Measurements from ENCODE around the gene OARD1.

Gene OARD1

DNA sequence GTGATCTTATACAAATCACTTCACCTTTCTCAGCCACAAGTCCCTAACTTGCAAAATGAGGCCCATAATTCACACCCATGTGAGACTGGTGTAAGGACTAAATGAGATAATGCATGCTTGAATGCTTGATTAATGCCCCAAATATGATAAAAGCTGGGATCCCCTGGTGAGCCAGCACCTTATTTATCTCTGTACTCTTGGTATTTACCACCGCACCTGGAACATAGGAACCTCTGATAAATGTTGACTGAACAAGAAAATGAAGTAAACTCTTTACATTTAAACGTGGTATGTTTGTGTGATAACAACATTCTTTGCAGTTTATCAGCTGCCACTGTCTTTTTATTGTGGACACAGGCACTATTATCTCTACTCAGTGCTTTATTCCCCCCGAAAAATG lies 21.6 kb downstream of the OARD1 start:
- no peaks in the 10 kb centered on the region for H3K9me3 Mint-ChIP-seq
- DNase-seq (no peak), ATAC-seq (replicated peaks) (no peak)
- H3K36me3 Mint-ChIP-seq (ENCODE audit: insufficient read depth): peaks cover 5% of the 10 kb centered on the region
- no peak overlapping the region for H3K4me3 Mint-ChIP-seq
- peaks cover 13 to 14% of the 10 kb centered on the region in 2 donors for H3K4me1 Mint-ChIP-seq (ENCODE audit: low read depth in 2 of 2)
- H3K27me3 Mint-ChIP-seq: no peaks in the 10 kb centered on the region
- no peak overlapping the region for H3K27ac Mint-ChIP-seq

DNA sequence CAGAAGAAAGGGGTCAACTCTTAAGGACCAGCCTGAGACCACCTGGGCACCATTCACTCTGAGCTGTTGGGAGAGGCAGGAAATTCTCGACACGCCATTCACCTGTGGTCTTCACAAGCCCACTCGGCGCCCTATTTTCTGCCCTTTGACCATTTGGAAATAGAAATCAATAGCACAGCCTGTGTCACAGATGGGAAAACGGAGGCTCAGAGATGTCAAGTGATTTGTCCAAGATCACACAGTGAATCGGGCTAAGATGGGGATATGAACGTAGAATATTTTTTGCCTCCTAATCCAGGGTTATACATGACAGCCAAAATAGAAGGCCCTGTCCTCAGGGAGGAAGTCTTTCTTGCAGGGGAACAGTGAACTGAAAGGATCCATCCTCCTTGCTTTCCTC lies 22.2 kb downstream of the OARD1 start:
- Mint-ChIP-seq H3K27ac (no peak overlapping the region), H3K36me3 (ENCODE audit: insufficient read depth) (peaks cover 4% of the 10 kb centered on the region), H3K4me3 (no peak overlapping the region), H3K4me1 (ENCODE audit: low read depth in 2 of 2) (peaks cover 13 to 14% of the 10 kb centered on the region in 2 donors), H3K9me3 (no peaks in the 10 kb centered on the region), H3K27me3 (no peaks in the 10 kb centered on the region)
- DNase-seq (no peak), ATAC-seq (replicated peaks) (no peak)

- H3K36me3 Mint-ChIP-seq (ENCODE audit: insufficient read depth): peaks cover 4% of the 10 kb centered on the region
- ATAC-seq (replicated peaks) (no peak), DNase-seq (no peak)
- H3K4me3 Mint-ChIP-seq: no peak overlapping the region
- H3K9me3 Mint-ChIP-seq: no peaks in the 10 kb centered on the region
- peak overlapping the region in 1 of 2 donors; percentile 76 for H3K27ac Mint-ChIP-seq
- H3K27me3 Mint-ChIP-seq: no peaks in the 10 kb centered on the region
- peaks cover 13 to 14% of the 10 kb centered on the region in 2 donors for H3K4me1 Mint-ChIP-seq (ENCODE audit: low read depth in 2 of 2)
These were observed 22.6 kb downstream of the OARD1 start for GRCh38 chr6:41049521-41049920.

GRCh38 chr6:41047745-41048732 lies 24.1 kb downstream of the OARD1 start:
- ATAC-seq (replicated peaks) (no peak), DNase-seq (no peak)
- Mint-ChIP-seq H3K27ac (peak overlapping the region; percentile 7 to 76), H3K27me3 (no peaks in the 10 kb centered on the region), H3K4me1 (ENCODE audit: low read depth in 2 of 2) (peaks cover 12 to 13% of the 10 kb centered on the region in 2 donors), H3K4me3 (no peak overlapping the region), H3K9me3 (no peaks in the 10 kb centered on the region), H3K36me3 (ENCODE audit: insufficient read depth) (peaks cover 4% of the 10 kb centered on the region)

GRCh38 chr6:41047306-41047705 lies 24.9 kb downstream of the OARD1 start:
- H3K36me3 Mint-ChIP-seq (ENCODE audit: insufficient read depth): peaks cover 4% of the 10 kb centered on the region
- peaks cover 6 to 7% of the 10 kb centered on the region in 2 donors for H3K4me1 Mint-ChIP-seq (ENCODE audit: low read depth in 2 of 2)
- H3K27me3 Mint-ChIP-seq: no peaks in the 10 kb centered on the region
- no peak for ATAC-seq (replicated peaks)
- peak overlapping the region; percentile 7 to 76 for H3K27ac Mint-ChIP-seq
- H3K9me3 Mint-ChIP-seq: no peaks in the 10 kb centered on the region
- H3K4me3 Mint-ChIP-seq: no peak overlapping the region
- no peak for DNase-seq

GRCh38 chr6:41046084-41046483 lies 26.1 kb downstream of the OARD1 start:
- Mint-ChIP-seq H3K4me1 (ENCODE audit: low read depth in 2 of 2) (no peaks in the 10 kb centered on the region), H3K27me3 (no peaks in the 10 kb centered on the region), H3K36me3 (ENCODE audit: insufficient read depth) (no peaks in the 10 kb centered on the region), H3K9me3 (no peaks in the 10 kb centered on the region), H3K4me3 (no peak overlapping the region), H3K27ac (no peak overlapping the region)
- DNase-seq: no peak
- ATAC-seq (replicated peaks): no peak

DNA sequence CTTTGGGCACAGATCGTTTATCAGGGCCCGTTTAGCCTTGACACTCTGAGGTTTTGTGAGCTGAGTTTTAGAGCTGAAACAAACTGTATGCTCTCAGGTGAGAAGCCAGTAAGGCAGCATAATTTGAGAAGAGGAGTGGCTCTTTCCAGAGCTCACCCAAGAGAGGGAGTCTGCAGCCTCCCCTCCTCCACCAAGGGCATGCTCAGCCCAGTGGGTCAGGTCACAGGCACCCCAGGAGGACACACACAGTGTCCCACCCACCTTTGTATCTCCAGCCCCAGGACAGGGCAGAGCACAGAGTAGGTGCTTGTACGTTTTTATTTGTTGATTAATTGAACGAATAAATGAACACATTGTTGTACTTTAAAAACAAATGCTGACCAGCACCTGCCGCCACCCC lies 26.5 kb downstream of the OARD1 start:
- Mint-ChIP-seq H3K36me3 (ENCODE audit: insufficient read depth) (no peaks in the 10 kb centered on the region), H3K4me1 (ENCODE audit: low read depth in 2 of 2) (no peaks in the 10 kb centered on the region), H3K4me3 (no peak overlapping the region), H3K9me3 (no peaks in the 10 kb centered on the region), H3K27ac (no peak overlapping the region), H3K27me3 (no peaks in the 10 kb centered on the region)
- ATAC-seq (replicated peaks) (no peak), DNase-seq (no peak)

GRCh38 chr6:41043151-41043550 lies 29.0 kb downstream of the OARD1 start:
- no peak overlapping the region for H3K4me3 Mint-ChIP-seq
- no peak overlapping the region for H3K27ac Mint-ChIP-seq

DNA sequence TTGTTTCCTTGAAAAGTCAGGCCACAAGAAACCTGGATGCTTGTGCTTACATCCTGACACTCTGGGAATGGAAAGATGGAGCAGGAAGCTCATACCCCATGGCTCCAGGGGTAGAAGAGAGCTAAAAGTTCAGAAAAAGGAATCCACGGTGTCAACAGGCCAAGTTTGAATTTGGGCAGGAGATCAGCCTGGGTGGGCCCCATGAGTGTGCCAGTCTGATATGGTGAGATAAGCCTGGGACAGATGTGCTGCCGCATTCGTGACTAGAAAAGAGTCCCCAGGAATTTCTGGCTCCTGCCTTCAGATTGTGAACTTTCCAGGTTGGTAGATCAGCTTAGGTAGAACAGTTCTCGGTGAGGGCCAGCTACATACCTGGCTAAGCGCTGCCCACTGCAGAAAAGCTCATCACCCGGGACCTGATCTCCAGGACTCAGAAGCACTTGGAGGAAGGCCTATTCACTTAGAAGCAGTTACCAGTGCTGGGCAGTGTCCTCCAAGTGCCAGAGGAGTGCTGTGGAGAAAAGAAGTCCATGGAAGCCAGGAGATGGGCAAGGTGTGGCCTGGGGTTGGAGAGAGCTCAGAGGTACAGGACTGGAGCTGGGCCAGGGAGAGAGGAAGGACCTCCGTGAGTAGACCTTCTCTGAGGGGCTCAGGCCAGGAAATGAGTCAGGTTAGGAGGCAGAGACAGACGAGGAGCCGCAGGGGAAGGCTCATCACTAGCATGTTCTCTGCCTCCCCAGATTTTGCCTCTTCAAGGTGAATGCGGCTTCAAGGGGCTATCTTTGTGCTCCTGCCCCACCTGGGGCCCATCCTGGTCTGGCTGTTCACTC lies 29.7 kb downstream of the OARD1 start, which contains the start of gene TSPO2:
TSPO2 (plus strand) TSS at position 242 of the 830 bp plus-strand sequence; CDS start at position 761, 519 bp downstream.
- no peak for ATAC-seq (replicated peaks)
- no peak within 1 kb of the TSS for H3K4me3 Mint-ChIP-seq

More at GRCh38 chr6:41043151-41043550, 29.0 kb downstream of the OARD1 start:
- no peaks in the 10 kb centered on the region for H3K36me3 Mint-ChIP-seq (ENCODE audit: insufficient read depth)
- H3K4me1 Mint-ChIP-seq (ENCODE audit: low read depth in 2 of 2): peaks cover 0 to 4% of the 10 kb centered on the region in 2 donors
- H3K9me3 Mint-ChIP-seq: no peaks in the 10 kb centered on the region
- ATAC-seq (replicated peaks) (no peak), DNase-seq (no peak)
- H3K27me3 Mint-ChIP-seq: no peaks in the 10 kb centered on the region

DNA sequence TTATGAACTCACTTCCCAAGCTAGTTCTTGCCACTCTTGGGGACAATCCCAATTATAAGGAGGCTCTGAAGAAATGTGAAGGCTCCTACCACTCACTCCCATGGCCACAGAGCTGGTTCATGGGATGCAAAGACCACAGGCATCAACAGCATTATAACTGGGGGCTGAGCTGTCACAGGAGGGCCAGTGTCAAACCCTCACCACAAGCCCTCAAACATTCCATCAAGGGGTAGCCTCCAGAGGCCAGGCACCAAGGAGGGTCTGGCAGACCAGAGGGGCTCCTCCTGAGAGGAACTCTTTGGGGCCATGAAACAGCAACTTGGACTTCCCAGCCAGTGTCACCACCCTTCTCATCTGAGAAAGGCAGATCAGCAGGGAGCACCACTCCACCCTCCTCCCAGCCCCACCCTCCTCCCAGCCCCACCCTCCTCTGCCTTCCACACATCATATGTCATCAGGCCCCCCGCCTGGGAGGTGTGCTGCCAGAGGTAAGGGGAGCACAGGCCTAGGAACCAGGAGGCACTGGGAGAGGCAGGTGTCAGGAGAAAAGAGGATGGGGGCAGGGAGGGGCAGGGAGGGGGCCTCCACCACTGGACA lies 31.1 kb downstream of the OARD1 start:
- Mint-ChIP-seq H3K9me3 (no peaks in the 10 kb centered on the region), H3K27me3 (no peaks in the 10 kb centered on the region), H3K27ac (no peak overlapping the region), H3K36me3 (ENCODE audit: insufficient read depth) (no peaks in the 10 kb centered on the region), H3K4me1 (ENCODE audit: low read depth in 2 of 2) (peaks cover 0 to 4% of the 10 kb centered on the region in 2 donors), H3K4me3 (no peak overlapping the region)
- ATAC-seq (replicated peaks) (no peak), DNase-seq (no peak)

More for the DNA sequence above, 29.7 kb downstream of the OARD1 start, which contains the start of gene TSPO2:
- Mint-ChIP-seq H3K27ac (peak within 1 kb of the TSS in 1 of 2 donors; percentile 44), H3K27me3 (no peaks in the 10 kb centered on the region), H3K9me3 (no peaks in the 10 kb centered on the region), H3K4me1 (ENCODE audit: low read depth in 2 of 2) (peaks cover 0 to 4% of the 10 kb centered on the region in 2 donors), H3K36me3 (ENCODE audit: insufficient read depth) (no peaks in the 10 kb centered on the region)
- no peak for DNase-seq

- Mint-ChIP-seq H3K9me3 (no peaks in the 10 kb centered on the region), H3K4me1 (ENCODE audit: low read depth in 2 of 2) (peaks cover 0 to 4% of the 10 kb centered on the region in 2 donors), H3K27ac (no peak overlapping the region), H3K4me3 (no peak overlapping the region), H3K27me3 (no peaks in the 10 kb centered on the region), H3K36me3 (ENCODE audit: insufficient read depth) (no peaks in the 10 kb centered on the region)
- DNase-seq: no peak
- no peak for ATAC-seq (replicated peaks)
These were observed 31.8 kb downstream of the OARD1 start for GRCh38 chr6:41040101-41040939.

DNA sequence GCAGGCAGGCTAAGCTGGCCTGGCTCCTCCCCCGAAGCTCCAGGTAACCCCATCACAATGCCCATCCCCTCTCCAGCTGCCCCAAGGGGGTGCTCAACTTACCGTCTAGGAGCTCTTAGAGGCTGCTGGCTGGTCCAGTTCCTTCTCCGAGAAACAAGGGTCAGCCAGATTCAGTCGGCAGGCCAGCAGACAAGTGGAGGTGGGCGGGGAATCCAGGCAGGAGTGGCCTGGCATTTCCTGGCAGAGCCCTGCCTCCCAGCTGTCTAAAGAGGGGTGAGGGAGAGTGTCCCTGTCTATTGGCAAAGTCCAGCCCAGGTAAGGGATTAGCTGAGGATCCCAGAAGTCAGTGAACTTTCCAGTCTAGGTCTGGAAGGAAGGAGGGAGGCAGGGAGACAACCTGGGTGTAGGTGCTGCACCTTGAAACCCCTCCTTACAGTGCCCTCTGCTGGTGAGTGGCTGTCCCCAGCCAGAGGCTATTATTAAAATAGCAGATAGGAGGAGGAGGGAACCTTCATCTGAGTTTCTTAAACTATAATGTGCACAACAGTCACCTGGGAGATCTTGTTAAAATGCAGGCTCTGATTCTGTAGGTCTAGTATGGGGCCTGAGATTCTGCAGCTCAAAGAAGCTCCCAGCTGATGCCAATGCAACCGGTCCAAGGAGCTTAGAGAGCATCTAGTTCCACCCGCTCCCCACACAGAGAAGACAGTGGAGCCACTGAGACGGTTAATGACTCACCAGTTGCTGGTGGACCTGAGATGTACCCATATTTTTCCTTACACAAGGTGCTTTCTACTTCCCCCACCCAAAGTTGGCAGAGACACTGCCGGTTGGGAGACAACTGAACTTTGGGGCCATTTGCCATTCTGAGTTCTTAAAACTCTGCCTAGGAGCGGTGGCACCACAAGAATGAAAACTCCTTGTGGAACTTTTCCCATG lies 32.8 kb downstream of the OARD1 start, which contains the start of gene UNC5CL:
UNC5CL (minus strand) TSS at position 162 of the 939 bp plus-strand sequence. CDS start 4,147 bp downstream, outside the sequence.
- DNase-seq (peak; percentile 33 to 45 (median 41)), ATAC-seq (replicated peaks) (peak; percentile 54)
- Mint-ChIP-seq H3K4me3 (no peak within 1 kb of the TSS), H3K9me3 (no peaks in the 10 kb centered on the region), H3K27me3 (no peaks in the 10 kb centered on the region), H3K4me1 (ENCODE audit: low read depth in 2 of 2) (peaks cover 0 to 4% of the 10 kb centered on the region in 2 donors), H3K27ac (no peak within 1 kb of the TSS), H3K36me3 (ENCODE audit: insufficient read depth) (no peaks in the 10 kb centered on the region)

Measured in effector memory CD8-positive, alpha-beta T cell (primary cell).